K562 (cell line): ENCODE results near the gene FGR. TPM values are rescaled to one million over a fixed set of nuclear protein-coding genes. Genes with fewer than 3 reads are reported as not detected.

Source experiments
- ATAC-seq: fragments of 200-7000 bp; cut with Tn5 transposase; 3 replicates; pipeline ENCODE4 v1.9.1; 2020; ENCODE audit warnings: moderate library complexity
- BruUV-seq: library from RNA; stranded (reverse); fragments of 400-500 nt; replicated peaks from 2 replicates; lab custom pipeline; 2021; lab: Mats Ljungman, UMichigan
- CTCF ChIA-PET: fragments of 300-600 bp; formaldehyde crosslinking; extraction: SDS; loops from one replicate; lab custom pipeline; 2021; ENCODE audit warnings: low intra/inter-chr PET ratio; lab: Yijun Ruan, JAX
- POLR2A ChIA-PET: fragments of 300-600, 350-650 bp; sonication (Branson Sonifier 250); formaldehyde crosslinking; extraction: SDS; loops from one replicate; lab custom pipeline; 2021; ENCODE audit warnings: antibody characterized with exemption, inconsistent platforms; lab: Yijun Ruan, JAX
- DNase-seq, 4 experiments: peaks; one replicate each; pipeline versions ENCODE4 v3.0.0 to v3.0.0-alpha.2; 2011 to 2018; ENCODE audit warnings: low spot score in 3 of 4, mixed read lengths in 3 of 4; ENCODE audit errors: extremely low read depth in 1 of 4
- FAIRE-seq: peaks from 2 replicates; lab custom pipeline; 2011; peaks lifted over from hg19 to GRCh38; lab: Jason Lieb, UNC
- H2AFZ ChIP-seq: 2 replicates; pipeline ENCODE4 v1.6.0; 2011; ENCODE audit warnings: low read depth, low read length, control low read depth, inconsistent platforms
- H3K27ac ChIP-seq: fragments of 200-600 bp; 3 replicates; pipeline ENCODE4 v1.8.0; 2011; ENCODE audit warnings: low read depth, mild to moderate bottlenecking, control low read depth, inconsistent platforms, low read length, moderate library complexity, mixed read lengths; ENCODE audit errors: extremely low read depth
- H3K27me3 ChIP-seq, 2 experiments: fragments of 300-600 bp in 1 of 2; 2 replicates in 1 of 2; 3 replicates in 1 of 2; pipeline versions ENCODE4 v1.6.0 to v1.8.0; 2011; ENCODE audit warnings: inconsistent platforms in 2 of 2, low read length in 2 of 2, mild to moderate bottlenecking in 1 of 2, mixed read lengths in 1 of 2, moderate library complexity in 1 of 2; ENCODE audit not compliant: control insufficient read depth in 2 of 2, insufficient read depth in 2 of 2
- H3K36me3 ChIP-seq: fragments of 300-600 bp; 3 replicates; pipeline ENCODE4 v1.8.0; 2011; ENCODE audit warnings: mild to moderate bottlenecking, low read length, inconsistent platforms; ENCODE audit not compliant: control insufficient read depth, insufficient read depth
- H3K4me1 ChIP-seq, 2 experiments: fragments of 200-600 bp in 1 of 2; replicated peaks in 1 of 2; 2 replicates in 1 of 2; 3 replicates in 1 of 2; pipeline versions ENCODE4 v1.5.1 to v1.8.0; 2011; ENCODE audit warnings: inconsistent platforms in 2 of 2, low read length in 2 of 2, mild to moderate bottlenecking in 1 of 2, mixed read lengths in 1 of 2, moderate library complexity in 1 of 2; ENCODE audit not compliant: control insufficient read depth in 2 of 2, insufficient read depth in 2 of 2
- H3K4me2 ChIP-seq: 2 replicates; pipeline ENCODE4 v1.6.1; 2011; ENCODE audit warnings: low read length, control low read depth, inconsistent platforms, mixed read lengths; ENCODE audit not compliant: insufficient read depth
- H3K4me3 ChIP-seq: fragments of 200-600 bp; sonication (generic), shearing (Covaris generic); 2 replicates; pipeline ENCODE4 v1.5.1; 2016; ENCODE audit warnings: control low read depth, inconsistent platforms
- H3K79me2 ChIP-seq: fragments of 200-600 bp; 3 replicates; pipeline ENCODE4 v1.8.0; 2011; ENCODE audit warnings: low read length, inconsistent platforms; ENCODE audit not compliant: control insufficient read depth, insufficient read depth
- H3K9ac ChIP-seq, 2 experiments: 2 replicates each; pipeline versions ENCODE4 v1.6.0 to v1.6.1; 2011; ENCODE audit warnings: low read depth in 2 of 2, low read length in 2 of 2, control low read depth in 1 of 2, inconsistent platforms in 1 of 2, mild to moderate bottlenecking in 1 of 2, mixed read lengths in 1 of 2; ENCODE audit not compliant: insufficient read depth in 1 of 2
- H3K9me1 ChIP-seq: one replicate; pipeline ENCODE4 v1.6.0; 2011; ENCODE audit warnings: inconsistent platforms, mild to moderate bottlenecking, low read length, moderate library complexity; ENCODE audit not compliant: control insufficient read depth, insufficient read depth
- H3K9me3 ChIP-seq: replicated peaks from 2 replicates; pipeline ENCODE4 v1.5.1; 2011; ENCODE audit warnings: low read depth, low read length, inconsistent platforms; ENCODE audit not compliant: control insufficient read depth, insufficient read depth
- H4K20me1 ChIP-seq: replicated peaks from 2 replicates; pipeline ENCODE4 v1.6.1; 2011; ENCODE audit warnings: low read length, inconsistent platforms, mixed read lengths; ENCODE audit not compliant: control insufficient read depth, insufficient read depth
- CC2D1A ChIP-seq: fragments of 450-650 bp; IDR thresholded peaks from 2 replicates; pipeline ENCODE4 v1.6.1; 2017; ENCODE audit warnings: mild to moderate bottlenecking
- ESRRB ChIP-seq: fragments of 250-450 bp; sonication (Bioruptor Pico); IDR thresholded peaks from 2 replicates; pipeline ENCODE4 v1.5.0; 2020; ENCODE audit warnings: mild to moderate bottlenecking, moderate library complexity, borderline replicate concordance
- FOXP4 ChIP-seq: sonication (generic); formaldehyde crosslinking; IDR thresholded peaks from 2 replicates; pipeline ENCODE4 v1.8.0; 2022; ENCODE audit warnings: mild to moderate bottlenecking, missing genetic modification reagents, borderline replicate concordance
- JUND ChIP-seq, 2 experiments: IDR thresholded peaks; 2 replicates in 1 of 2; 3 replicates in 1 of 2; pipeline ENCODE4 v1.6.1; 2011; ENCODE audit warnings: borderline replicate concordance in 2 of 2, low read depth in 2 of 2, low read length in 2 of 2, improper control_type of control experiment in 1 of 2, missing biosample characterization in 1 of 2, missing genetic modification characterization in 1 of 2, missing genetic modification reagents in 1 of 2
- TBP ChIP-seq: optimal IDR thresholded peaks from 2 replicates; pipeline ENCODE3; 2011; ENCODE audit warnings: low read depth, low read length, improper control_type of control experiment
- ZNF766 ChIP-seq: fragments of 200-800 bp; sonication (Bioruptor generic); conservative IDR thresholded peaks from 2 replicates; pipeline ENCODE4 v1.6.1; 2016; ENCODE audit warnings: missing genetic modification characterization, missing compliant biosample characterization
- WGBS: fragments of 100-300 bp; shearing (Covaris generic); methylation state at CpG from one replicate; pipeline ENCODE4 v1.1.6; 2016; ENCODE audit warnings: low coverage, mixed read lengths; ENCODE audit not compliant: insufficient coverage; ENCODE audit errors: missing lambda C conversion rate; 5-methylcytosine and 5-hydroxymethylcytosine counted together
- in situ Hi-C: fragments of 300-500 bp; cut with MboI; formaldehyde crosslinking; loops from 4 replicates; pipeline ENCODE4 v1.15.0; 2018; ENCODE audit warnings: inconsistent platforms, mixed read lengths
- intact Hi-C: fragments of 100-400 bp; cut with micrococcal nuclease; formaldehyde crosslinking; loops from 2 replicates; pipeline ENCODE4 v1.14.2; 2022
- polyA plus RNA-seq, 8 experiments: library from polyadenylated mRNA; depleted of rRNA in 4 of 8; stranded (reverse) in 5 of 8; unstranded in 3 of 8; fragments of >200 nt; fragmentation: Nextera tagmentation in 2 of 8; fragmentation: Illumina TruSeq in 1 of 8; extraction: Ambion mirVana in 2 of 8; extraction: Trizol in 1 of 8; gene quantifications; 2 replicates each; pipeline versions ENCODE4 v1.2.1 to v1.2.3, GENCODE V29; 2011 to 2014; ENCODE audit warnings: inconsistent platforms in 1 of 8, missing spikeins in 1 of 8
- total RNA-seq, 7 experiments: library from RNA; depleted of rRNA in 6 of 7; stranded (reverse); fragments of >200 nt in 6 of 7; fragmentation: Illumina TruSeq in 2 of 7; extraction: Trizol in 2 of 7; gene quantifications; 2 replicates each; pipeline versions ENCODE4 v1.2.1 to v1.2.3, GENCODE V29; 2011 to 2021; ENCODE audit warnings: low replicate concordance in 1 of 7
- TF ChIP-seq, protein P1 (sequence below), 2 experiments: fragments of 450-650 bp in 1 of 2; sonication (generic) in 1 of 2; formaldehyde crosslinking; conservative IDR thresholded peaks; 2 replicates each; pipeline versions ENCODE4 v1.4.0 to v1.8.1; 2020 to 2022; ENCODE audit warnings: mild to moderate bottlenecking in 1 of 2, missing genetic modification reagents in 1 of 2

Gene FGR
- total and polyA plus RNA-seq, 9 of the 15 experiments (the other 6 are each of a cell fraction or from before 2014, with no cell fraction given): 0.04 to 0.11 TPM; not detected in 7

GRCh38 chr1:27662707-27663393 lies 27.9 kb upstream of the FGR start:
- ChIA-PET POLR2A (interaction anchor here (0.5 to 1.6 kb wide), 10 partner anchors 9 to 977 kb away, joined by 3 to 7 read pairs (median 4); partner anchors contain the start of gene IFI6), CTCF (interaction anchor here (0.6 to 8.3 kb wide), 10 partner anchors 19 to 362 kb away, joined by 3 to 157 read pairs (median 5); partner anchors contain the start of gene AHDC1)
- intact Hi-C loops: loop anchor here (1.0 to 10.0 kb wide), 6 partner anchors 19 to 618 kb away; partner anchors contain the start of gene GPR3
- H3K4me2 ChIP-seq: no peak overlapping the region
- H2AFZ ChIP-seq: peak overlapping the region; percentile 86
- ATAC-seq: peak; percentile 76
- FAIRE-seq: peak; percentile 95
- H4K20me1 ChIP-seq: no peaks in the 10 kb centered on the region
- no peaks in the 10 kb centered on the region for H3K79me2 ChIP-seq
- H3K9ac ChIP-seq: peak overlapping the region; percentile 3 to 77; a peak in 3 of 4 replicates
- H3K4me3 ChIP-seq: no peak overlapping the region
- in situ Hi-C loops: loop anchor here (5.0 kb wide), 3 partner anchors 51 to 271 kb away; partner anchors contain the start of gene GPR3
- DNase-seq: peak; percentile 75 to 91 (median 82)
- H3K4me1 ChIP-seq: peaks cover 27 to 39% of the 10 kb centered on the region in 2 experiments
- peak overlapping the region; percentile 30; the same call in 2 of the 3 replicates for H3K27ac ChIP-seq
- H3K27me3 ChIP-seq: no peaks in the 10 kb centered on the region
- BruUV-seq: no TSS peak
- no peaks in the 10 kb centered on the region for H3K9me1 ChIP-seq
- WGBS: 33% methylated on average over 12 of the region's 12 CpGs
- H3K9me3 ChIP-seq: no peaks in the 10 kb centered on the region
- H3K36me3 ChIP-seq: no peaks in the 10 kb centered on the region
- TF ChIP-seq FOXP4 (no peak), ESRRB (CRISPR knock-in tag) (no peak), ZNF766 (CRISPR knock-in tag) (no peak), CC2D1A (peak; percentile 91), TBP (no peak), JUND (IDR thresholded peaks at IDR 0.05; ENCODE audit: borderline replicate concordance, low read depth, low read length) (0 out of 2 replicates have a peak, but pooled peaks have one; percentile 19), JUND (tag; IDR thresholded peaks at IDR 0.05; ENCODE audit: borderline replicate concordance, low read depth, low read length) (no peak; the same call in 2 of the 3 replicates)
- TF ChIP-seq, protein P1, sequence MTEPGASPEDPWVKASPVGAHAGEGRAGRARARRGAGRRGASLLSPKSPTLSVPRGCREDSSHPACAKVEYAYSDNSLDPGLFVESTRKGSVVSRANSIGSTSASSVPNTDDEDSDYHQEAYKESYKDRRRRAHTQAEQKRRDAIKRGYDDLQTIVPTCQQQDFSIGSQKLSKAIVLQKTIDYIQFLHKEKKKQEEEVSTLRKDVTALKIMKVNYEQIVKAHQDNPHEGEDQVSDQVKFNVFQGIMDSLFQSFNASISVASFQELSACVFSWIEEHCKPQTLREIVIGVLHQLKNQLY (CRISPR knock-in tag; conservative IDR thresholded peaks at IDR 0.05): no peak
